ENCODE results near the gene BTNL9.

DNA sequence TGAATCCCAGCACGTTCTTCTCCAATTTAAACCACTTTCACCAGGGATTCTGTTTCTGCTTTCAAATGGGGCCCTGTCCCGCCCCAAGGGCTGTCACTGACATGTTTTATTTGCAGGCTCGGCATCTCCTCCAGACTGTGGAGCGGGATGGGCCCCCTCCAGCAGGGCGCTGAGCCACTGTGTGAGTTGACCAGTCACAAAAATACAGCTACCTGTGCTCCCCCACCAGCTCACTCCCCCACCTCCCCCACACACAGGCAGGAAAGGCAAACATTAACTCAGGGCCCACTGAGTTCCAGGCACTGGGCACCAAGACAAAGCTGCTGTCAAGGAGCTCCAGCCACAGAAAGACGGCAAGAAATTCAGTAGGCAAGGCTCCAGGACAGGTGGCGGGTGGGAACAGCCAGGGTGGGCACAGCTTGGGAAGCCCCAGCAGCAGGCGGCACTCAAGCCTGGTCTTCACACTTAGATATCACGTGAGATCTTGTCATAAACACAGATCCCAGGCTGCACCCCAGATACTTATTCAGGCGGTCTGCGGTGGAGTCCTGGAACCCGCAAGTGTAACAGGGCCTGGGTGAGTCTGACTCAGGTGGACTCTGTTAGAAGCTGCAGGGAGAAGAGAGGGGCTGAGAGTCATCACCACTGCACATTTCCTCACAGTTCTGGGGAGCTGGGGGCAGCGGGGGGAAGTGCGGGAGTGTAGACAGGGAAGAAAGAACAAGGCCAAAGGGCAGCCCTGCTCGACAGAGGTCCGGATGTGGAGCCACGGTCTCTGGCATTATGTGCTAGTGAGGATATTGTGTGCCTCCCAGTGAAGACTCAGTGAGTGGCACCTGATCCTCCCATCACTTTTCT lies 46.2 kb downstream of the BTNL9 start:
- TF ChIP-seq HDGF (IDR thresholded peaks at IDR 0.05; ENCODE audit: borderline replicate concordance) (no peak), FOXM1 (IDR thresholded peaks at IDR 0.05; ENCODE audit: borderline replicate concordance) (no peak), FOXA1 (IDR thresholded peaks at IDR 0.05) (no peak), SP1 (IDR thresholded peaks at IDR 0.05) (no peak), ELF4 (IDR thresholded peaks at IDR 0.05) (no peak), BHLHE40 (IDR thresholded peaks at IDR 0.05; ENCODE audit: borderline replicate concordance) (no peak), LEF1 (IDR thresholded peaks at IDR 0.05; ENCODE audit: borderline replicate concordance) (no peak), ARNT (IDR thresholded peaks at IDR 0.05) (no peak), TARDBP (IDR thresholded peaks at IDR 0.05) (no peak), L3MBTL2 (conservative IDR thresholded peaks at IDR 0.05) (no peak), ZNF384 (IDR thresholded peaks at IDR 0.05) (no peak)
- TF ChIP-seq, protein P1, sequence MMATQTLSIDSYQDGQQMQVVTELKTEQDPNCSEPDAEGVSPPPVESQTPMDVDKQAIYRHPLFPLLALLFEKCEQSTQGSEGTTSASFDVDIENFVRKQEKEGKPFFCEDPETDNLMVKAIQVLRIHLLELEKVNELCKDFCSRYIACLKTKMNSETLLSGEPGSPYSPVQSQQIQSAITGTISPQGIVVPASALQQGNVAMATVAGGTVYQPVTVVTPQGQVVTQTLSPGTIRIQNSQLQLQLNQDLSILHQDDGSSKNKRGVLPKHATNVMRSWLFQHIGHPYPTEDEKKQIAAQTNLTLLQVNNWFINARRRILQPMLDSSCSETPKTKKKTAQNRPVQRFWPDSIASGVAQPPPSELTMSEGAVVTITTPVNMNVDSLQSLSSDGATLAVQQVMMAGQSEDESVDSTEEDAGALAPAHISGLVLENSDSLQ (IDR thresholded peaks at IDR 0.05): no peak

Measured in HEK293T (cell line).